GM12873 (cell line): ENCODE results near the gene ALDOC.

Experiments used
- CTCF ChIP-seq: IDR thresholded peaks from 2 replicates; pipeline ENCODE4 v1.5.1; 2012; ENCODE audit warnings: low read depth, mild to moderate bottlenecking, moderate library complexity, low read length, control low read depth; ENCODE audit not compliant: insufficient read depth; ENCODE audit errors: missing control alignments

ALDOC gene

GRCh38 chr17:28615260-28615940 lies 38.7 kb upstream of the ALDOC start:
- TF ChIP-seq CTCF = no peak

GRCh38 chr17:28613931-28614381 lies 37.3 kb upstream of the ALDOC start, which contains the start of gene RSKR:
TSS of gene RSKR (minus strand) at chr17:28614185. CDS start at chr17:28614161, 24 bp downstream.
- no peak for TF ChIP-seq CTCF

GRCh38 chr17:28612936-28613872 lies 36.5 kb upstream of the ALDOC start:
- TF ChIP-seq CTCF = peak; percentile 74

GRCh38 chr17:28612531-28612930 lies 35.8 kb upstream of the ALDOC start:
- TF ChIP-seq CTCF = no peak

GRCh38 chr17:28610376-28610775 lies 33.7 kb upstream of the ALDOC start:
- TF ChIP-seq CTCF = no peak

GRCh38 chr17:28599311-28600184 lies 22.9 kb upstream of the ALDOC start:
- no peak for TF ChIP-seq CTCF
